NCI-H187 (cell line): ENCODE results near the gene GNB1L.

Source experiments
- DNase-seq, 2 experiments: peaks; one replicate each; lab custom pipeline; 2025; lab: John Stamatoyannopoulos, UW

Gene GNB1L

DNA sequence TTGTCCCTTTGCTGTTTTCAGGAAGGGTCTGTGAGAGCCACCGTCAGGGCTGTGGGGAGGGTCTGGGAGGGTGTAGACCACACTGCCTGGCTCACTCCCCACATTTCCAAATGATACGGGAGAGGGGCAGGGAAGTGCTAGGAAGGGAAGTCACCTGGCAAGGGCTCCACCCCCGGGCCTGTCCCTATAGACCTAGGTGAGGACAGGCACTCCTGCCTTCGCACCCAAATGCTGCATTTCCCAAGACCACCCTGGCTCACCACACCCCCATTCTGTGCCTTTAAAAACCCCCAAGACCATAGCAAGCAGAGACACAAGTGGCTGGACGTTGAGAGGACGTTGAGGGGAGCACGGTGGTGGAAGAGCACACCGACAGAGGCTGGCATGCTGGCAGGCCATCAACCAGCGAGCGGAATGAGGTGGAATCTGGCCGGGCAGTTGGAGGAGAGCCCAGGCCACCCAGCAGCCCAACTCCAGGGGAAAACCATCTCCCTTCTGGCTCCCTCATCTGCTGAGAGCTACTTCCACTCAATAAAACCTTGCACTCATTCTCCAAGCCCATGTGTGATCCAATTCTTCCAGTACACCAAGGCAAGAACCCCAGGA lies 45.7 kb downstream of the GNB1L start:
- no peak for DNase-seq

- DNase-seq = no peak
Measured at GRCh38 chr22:19807914-19808872, 46.5 kb downstream of the GNB1L start.

DNA sequence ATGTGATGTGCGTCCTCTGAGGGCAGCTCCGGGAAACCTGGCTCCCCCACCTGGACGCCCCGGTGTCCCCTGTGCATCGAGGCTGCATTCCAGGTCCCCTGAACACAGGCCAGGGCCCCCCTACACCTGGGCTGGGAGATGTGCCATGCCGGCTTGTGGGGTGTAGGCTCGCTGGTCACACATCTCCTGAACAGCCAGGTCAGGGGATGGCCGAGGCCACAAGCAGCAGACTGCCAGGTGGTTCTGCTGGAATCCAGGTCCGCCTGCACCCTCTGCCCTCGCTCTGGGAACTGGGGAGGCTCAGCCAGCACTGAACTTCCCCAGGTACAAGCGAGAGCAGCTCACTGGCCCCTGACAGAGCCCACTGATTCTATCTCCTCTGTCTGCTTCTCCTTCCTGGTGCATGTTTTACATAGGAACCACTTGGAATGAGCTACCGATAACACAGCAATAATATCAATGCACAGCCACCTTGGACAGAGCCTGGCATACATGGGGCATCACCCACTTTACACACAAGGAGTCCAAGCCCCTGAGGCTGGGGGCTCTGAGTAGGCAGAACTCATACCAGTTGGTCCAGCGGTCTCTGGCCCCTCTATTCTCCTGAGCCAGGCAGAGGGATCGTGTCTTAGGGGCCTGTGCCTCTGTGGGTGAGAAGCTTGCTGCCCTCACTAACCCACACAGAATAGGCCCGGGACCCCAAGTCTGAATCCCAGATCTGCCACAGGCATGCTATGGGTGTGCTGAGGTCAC lies 47.3 kb downstream of the GNB1L start:
- DNase-seq = no peak

DNA sequence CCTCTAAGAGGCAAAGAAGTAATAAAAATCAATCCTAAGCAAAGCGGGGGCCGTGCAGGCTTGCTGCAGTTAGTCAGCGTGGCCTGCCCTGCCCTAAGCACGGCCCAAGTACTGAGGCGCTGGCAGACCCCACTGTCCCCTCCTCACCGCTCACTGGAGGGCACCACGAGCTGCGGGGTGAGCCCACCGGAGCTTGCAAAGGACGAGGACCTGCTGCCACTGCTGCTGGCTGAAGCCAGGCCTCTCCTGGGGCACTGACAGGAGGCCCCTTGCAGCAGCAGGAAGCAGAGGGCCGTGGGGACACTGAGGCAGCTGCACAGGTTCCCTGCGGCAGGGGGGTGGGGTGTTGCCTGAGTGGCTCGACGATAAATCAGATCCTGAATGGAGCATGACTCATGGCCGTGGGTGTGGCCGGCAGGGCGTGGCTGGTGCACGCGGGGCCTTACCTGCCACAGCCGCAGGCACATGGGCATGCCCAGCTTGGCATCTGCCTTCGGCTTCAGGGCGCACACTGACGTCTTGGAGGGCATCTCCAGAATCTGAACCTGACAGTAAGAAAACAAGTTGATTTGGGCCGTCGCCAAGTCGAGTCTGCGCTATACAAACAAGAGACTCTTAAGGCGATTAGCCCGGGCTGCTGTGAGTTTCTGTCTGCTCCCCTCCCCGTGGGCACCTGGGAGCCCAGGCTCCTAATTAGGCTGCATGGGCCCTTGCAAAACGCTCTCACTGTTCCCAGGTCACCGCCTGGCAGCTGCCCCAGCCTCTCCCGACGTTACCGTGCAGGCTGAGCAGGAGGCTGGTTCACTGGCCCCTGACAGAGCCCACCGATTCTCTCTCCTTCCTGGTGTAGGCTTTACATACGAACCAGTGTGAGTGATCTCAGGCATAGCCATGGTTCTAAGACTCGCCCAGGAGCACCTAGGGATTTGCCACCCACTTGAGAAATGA lies 48.2 kb downstream of the GNB1L start:
- DNase-seq = peak in 1 of 2 experiments; percentile 45

GRCh38 chr22:19805821-19806212 lies 48.9 kb downstream of the GNB1L start:
- no peak for DNase-seq

DNA sequence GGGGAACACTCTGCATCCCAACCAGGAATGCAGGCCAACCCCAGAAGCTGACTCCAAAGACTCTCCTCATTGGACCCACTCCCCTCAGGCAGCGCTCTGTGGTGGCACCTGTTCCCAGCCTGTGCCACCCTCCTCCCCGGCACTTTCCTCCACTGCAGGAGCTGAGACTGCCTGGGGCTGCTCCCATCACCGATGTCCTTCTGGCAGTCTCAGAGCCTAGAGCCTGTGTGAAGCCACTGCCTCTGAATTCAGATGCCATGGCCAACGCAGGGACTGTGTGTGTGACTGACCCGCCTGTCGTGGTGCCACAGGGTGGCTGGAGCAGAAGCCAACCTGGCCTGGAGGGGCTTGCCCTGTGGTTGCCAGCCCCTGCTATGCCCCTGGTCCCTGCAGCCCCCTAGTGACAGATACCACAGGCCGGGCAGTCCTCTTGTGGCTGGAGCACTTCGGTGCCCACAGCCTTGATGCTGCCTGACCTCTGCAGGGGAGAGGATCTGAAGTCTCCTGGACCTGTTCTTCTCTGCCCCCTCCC lies 50.9 kb downstream of the GNB1L start:
- no peak for DNase-seq

DNA sequence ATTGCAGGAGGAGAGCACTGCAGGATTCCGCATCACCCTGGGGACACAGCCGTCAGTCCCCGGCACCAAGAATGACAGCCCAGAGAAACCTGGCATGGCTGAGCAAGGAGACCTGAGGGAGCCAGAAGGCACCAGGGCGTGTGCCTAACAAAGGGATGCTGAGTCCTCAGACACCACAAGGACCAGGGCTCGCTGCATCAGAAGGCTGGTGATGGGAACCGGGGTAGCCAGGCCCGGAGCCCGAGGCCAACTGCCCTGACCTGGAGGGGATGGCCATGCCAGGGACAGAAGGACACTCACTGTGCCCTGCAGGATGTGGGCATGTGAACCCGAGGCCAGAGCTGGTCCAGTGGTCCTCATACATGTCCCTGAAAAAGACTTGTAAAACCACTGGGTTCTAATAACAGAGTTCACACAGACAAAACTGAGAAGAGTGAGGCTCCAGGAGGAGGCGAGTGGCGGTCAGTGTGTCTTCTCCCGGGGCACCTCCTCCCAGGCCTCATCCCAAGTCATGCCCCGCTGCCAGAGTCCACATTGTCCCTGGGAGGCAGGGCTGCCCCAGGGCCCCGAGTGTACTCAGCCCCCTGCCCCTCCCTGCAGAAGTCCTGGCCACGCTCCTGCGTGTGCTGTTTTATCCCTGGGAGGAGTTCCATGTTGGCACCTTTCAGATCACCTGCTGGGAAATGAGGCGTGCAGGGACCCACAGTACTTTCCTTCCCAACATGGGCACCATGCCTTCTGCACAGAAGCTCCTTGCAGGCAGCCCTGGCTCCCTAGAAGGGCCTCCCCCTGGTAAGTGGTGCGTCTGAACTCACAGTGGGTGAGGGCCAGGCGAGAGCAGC lies 51.6 kb downstream of the GNB1L start:
- DNase-seq = no peak

- no peak for DNase-seq
Measured at GRCh38 chr22:19802001-19802893, 52.4 kb downstream of the GNB1L start.

DNA sequence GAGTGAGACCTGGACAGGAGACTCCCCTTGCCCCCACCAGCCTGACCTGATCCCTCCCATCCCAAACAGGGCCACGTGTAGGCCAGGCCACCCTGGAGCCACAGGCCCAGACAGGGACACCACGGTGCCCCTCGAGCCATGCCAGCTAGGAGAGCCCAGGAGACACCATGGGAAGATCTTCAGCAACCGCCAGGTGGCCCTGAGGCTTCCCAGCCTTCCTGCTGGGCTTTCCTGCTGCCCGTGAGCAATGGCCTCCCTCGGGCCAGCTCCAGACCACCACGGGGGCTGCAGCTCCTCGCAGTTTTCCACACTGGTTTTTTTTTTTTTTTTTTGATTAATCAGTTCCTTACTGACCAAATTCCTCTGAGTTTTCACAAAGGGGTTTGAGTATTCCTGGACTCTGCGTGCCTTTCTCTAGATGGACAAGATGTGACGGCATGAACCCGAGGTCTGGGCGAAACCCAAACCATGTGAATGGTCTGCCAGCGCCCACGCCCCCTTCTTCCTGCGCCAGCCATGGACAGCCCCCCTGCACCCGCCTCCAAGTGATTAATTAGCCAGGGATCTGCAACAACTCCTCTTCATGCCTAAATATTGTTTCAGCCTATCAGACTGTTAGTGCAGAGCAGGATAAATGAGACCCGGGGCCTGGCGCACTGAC lies 53.2 kb downstream of the GNB1L start:
- DNase-seq = no peak

- no peak for DNase-seq
Measured at GRCh38 chr22:19800761-19801244, 53.9 kb downstream of the GNB1L start.

- DNase-seq = no peak
Measured at GRCh38 chr22:19800306-19800705, 54.4 kb downstream of the GNB1L start.

DNA sequence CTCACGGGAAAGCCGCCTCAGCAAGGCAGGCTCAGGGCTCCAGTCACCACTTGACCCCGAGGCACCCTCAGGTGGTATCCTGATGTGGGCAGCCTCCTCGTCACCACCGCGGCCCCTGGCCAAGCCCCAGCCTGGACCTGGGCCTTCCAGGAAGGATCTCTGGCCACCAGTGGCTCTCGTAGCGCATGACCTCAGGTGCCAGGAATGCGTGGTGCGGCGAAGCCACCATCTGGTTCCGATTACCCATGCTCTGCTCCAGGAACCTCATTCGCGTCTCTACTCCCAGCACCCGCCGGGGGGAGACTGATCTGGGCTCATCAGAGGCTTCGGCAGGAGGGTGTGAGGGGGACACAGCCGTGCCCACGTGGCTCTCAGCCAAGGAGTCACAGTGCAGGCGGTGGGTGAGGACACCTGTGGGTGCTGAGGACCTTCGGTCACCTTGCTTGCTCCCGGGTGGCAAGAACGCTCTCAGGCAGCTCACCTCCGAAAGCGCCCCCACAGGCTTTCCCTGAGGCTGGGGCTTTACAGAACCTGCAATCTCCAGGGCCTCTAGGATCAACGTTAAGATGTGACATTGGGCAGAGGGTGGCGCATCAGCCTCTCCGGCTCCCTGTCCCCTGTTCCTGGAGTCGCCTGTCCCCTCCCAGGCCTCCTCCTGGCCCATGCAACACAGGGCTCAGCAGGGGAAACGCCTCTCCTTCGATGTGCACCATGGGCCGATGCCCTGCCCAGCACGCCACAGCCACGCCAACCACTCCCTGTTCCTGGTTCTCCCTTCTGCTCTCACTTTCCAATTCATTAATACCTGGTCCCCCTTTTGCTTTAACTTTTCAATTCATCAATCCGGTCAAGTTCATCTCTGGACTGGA lies 55.1 kb downstream of the GNB1L start:
- DNase-seq = no peak

- no peak for DNase-seq
Measured at GRCh38 chr22:19798891-19799293, 55.8 kb downstream of the GNB1L start.

DNA sequence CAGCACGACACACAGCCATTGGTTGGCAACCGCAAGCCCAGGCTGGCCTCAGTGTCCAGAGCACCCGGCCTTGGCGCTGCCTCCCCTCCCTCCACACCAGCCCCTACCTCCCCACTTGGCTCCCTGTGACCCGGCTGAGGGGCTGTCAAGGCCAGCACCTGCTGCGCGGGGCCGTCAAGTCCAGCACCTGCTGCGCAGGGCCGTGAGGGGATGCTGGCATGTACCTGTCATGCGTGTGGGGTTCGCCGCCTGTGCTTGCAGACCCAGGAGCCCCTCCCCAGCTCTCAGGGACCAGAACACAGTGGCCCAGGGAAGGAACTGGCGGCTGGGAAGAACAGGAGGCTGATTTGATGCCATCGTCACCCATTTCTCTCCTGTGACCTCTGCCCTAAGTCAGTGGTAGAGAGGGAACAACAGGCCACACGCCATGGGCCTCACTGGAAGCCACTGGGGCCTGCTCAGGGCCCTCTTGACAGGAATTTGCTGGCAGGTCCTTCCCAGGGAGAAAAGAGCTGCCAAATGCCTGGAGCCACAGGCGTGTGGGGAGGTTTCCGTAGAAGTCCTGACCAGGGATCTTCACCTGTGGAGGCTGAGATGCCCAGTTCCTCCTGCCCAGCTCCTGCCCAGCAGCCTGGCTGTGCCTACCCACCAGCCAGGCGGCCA lies 56.5 kb downstream of the GNB1L start:
- no peak for DNase-seq

DNA sequence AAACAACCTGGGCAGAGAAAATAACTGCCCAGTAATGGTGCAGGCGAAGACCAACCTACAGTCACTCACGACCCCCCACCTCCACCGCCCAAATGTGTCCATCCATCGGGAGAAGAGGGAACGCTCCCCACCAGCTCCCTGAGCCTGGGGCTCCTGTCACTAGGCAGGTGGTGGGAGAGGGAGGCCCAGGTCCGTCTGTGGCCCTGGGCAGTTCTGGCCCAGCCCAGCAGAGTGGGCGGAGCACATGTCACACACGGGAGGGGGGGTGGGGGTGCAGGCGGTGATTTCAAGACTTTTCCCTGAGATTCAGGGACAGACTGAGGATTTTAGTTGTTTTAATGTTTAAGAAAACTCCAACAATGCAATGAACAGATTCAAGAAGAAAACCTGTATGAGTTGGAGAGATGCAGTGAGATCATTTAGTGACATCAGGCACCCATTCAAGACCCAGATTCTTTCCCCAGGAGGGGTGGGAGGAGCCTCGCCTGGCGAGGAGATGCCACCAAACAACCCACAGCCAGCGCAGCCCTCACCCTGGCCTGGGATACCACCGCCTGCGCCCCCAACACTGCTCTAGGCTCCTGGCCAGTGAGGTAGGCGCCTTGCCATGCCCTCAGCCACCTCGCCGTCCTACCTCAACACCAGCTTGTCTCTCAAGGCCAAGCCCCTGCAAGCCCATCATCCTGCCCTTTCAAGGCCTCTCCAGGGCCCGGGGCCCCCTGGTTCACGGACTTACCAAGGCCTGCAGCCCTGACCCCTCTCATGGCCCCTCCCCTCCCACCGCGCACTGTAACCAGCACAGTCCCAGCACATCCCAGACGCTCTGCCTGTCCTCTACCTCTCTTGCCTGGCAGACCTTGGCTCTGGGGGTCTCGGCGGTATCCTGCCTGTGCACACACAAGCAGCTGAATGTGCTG lies 57.3 kb downstream of the GNB1L start:
- no peak for DNase-seq

- no peak for DNase-seq
Measured at GRCh38 chr22:19796160-19796559, 58.5 kb downstream of the GNB1L start.
